ENCODE data around the gene PRAME. TPM values are rescaled to one million over a fixed set of nuclear protein-coding genes. Genes with fewer than 3 reads are reported as not detected.

PRAME gene
- total and polyA plus RNA-seq, 2 of the 13 experiments (the other 11 are each of a cell fraction or from before 2014, with no cell fraction given) = 0.11 to 0.83 TPM

GRCh38 chr22:22506736-22507135 is 52.3 kb downstream of the PRAME start:
- H3K4me3 ChIP-seq (replicated peaks in 1 of 3; ENCODE audit: insufficient read depth in 1 of 3, low read depth in 2 of 3, low read length in 3 of 3) = no peak overlapping the region
- H3K4me2 ChIP-seq (ENCODE audit: low read depth, low read length) = 0 out of 2 replicates have a peak overlapping the region, but pooled peaks have one; percentile 10
- H3K9ac ChIP-seq (ENCODE audit: insufficient read depth, low read depth, low read length) = no peak overlapping the region
- ChIA-PET POLR2A (interaction anchor here (1.1 kb wide), 1 partner anchor 13 kb away, joined by 3 read pairs; the partner anchor contains the start of gene ZNF280A), CTCF (ENCODE audit: low intra/inter-chr PET ratio, low total read pairs) (no interaction called here)
- TF ChIP-seq ZIK1 (CRISPR knock-in tag; IDR thresholded peaks at IDR 0.05; ENCODE audit: borderline replicate concordance, low read depth) = no peak
- TF ChIP-seq FOXK2 (IDR thresholded peaks at IDR 0.05) = no peak
- TF ChIP-seq, protein P1, sequence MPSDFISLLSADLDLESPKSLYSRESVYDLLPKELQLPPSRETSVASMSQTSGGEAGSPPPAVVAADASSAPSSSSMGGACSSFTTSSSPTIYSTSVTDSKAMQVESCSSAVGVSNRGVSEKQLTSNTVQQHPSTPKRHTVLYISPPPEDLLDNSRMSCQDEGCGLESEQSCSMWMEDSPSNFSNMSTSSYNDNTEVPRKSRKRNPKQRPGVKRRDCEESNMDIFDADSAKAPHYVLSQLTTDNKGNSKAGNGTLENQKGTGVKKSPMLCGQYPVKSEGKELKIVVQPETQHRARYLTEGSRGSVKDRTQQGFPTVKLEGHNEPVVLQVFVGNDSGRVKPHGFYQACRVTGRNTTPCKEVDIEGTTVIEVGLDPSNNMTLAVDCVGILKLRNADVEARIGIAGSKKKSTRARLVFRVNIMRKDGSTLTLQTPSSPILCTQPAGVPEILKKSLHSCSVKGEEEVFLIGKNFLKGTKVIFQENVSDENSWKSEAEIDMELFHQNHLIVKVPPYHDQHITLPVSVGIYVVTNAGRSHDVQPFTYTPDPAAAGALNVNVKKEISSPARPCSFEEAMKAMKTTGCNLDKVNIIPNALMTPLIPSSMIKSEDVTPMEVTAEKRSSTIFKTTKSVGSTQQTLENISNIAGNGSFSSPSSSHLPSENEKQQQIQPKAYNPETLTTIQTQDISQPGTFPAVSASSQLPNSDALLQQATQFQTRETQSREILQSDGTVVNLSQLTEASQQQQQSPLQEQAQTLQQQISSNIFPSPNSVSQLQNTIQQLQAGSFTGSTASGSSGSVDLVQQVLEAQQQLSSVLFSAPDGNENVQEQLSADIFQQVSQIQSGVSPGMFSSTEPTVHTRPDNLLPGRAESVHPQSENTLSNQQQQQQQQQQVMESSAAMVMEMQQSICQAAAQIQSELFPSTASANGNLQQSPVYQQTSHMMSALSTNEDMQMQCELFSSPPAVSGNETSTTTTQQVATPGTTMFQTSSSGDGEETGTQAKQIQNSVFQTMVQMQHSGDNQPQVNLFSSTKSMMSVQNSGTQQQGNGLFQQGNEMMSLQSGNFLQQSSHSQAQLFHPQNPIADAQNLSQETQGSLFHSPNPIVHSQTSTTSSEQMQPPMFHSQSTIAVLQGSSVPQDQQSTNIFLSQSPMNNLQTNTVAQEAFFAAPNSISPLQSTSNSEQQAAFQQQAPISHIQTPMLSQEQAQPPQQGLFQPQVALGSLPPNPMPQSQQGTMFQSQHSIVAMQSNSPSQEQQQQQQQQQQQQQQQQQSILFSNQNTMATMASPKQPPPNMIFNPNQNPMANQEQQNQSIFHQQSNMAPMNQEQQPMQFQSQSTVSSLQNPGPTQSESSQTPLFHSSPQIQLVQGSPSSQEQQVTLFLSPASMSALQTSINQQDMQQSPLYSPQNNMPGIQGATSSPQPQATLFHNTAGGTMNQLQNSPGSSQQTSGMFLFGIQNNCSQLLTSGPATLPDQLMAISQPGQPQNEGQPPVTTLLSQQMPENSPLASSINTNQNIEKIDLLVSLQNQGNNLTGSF (CRISPR knock-in tag; IDR thresholded peaks at IDR 0.05) = no peak
- TF ChIP-seq ZNF703 (CRISPR knock-in tag; IDR thresholded peaks at IDR 0.05; ENCODE audit: borderline replicate concordance) = no peak
- no peak for TF ChIP-seq HOXD1 (CRISPR knock-in tag; IDR thresholded peaks at IDR 0.05)
- TF ChIP-seq RARA (CRISPR knock-in tag; IDR thresholded peaks at IDR 0.05) = no peak
- no peak for TF ChIP-seq TARDBP (CRISPR knock-in tag; IDR thresholded peaks at IDR 0.05)
- no peak for TF ChIP-seq ZNF607 (CRISPR knock-in tag; IDR thresholded peaks at IDR 0.05; ENCODE audit: borderline replicate concordance)
- TF ChIP-seq HOXA5 (CRISPR knock-in tag; IDR thresholded peaks at IDR 0.05) = no peak
- TF ChIP-seq ADNP (CRISPR knock-in tag; IDR thresholded peaks at IDR 0.05) = no peak
- TF ChIP-seq FOXA3 (CRISPR knock-in tag; IDR thresholded peaks at IDR 0.05) = no peak
- TF ChIP-seq SALL1 (CRISPR knock-in tag; IDR thresholded peaks at IDR 0.05) = no peak
- TF ChIP-seq KAT8 (CRISPR knock-in tag; IDR thresholded peaks at IDR 0.05) = no peak
- TF ChIP-seq RAD51 (IDR thresholded peaks at IDR 0.05; ENCODE audit: borderline replicate concordance) = no peak
- TF ChIP-seq MAFF (IDR thresholded peaks at IDR 0.05; ENCODE audit: low read depth, low read length) = no peak
- TF ChIP-seq ZNF30 (CRISPR knock-in tag; IDR thresholded peaks at IDR 0.05) = no peak
- TF ChIP-seq AGO1 (IDR thresholded peaks at IDR 0.05; ENCODE audit: low read depth, low read length, poor library complexity, severe bottlenecking) = no peak
- H3K9me3 ChIP-seq (ENCODE audit: low read length) = peaks cover 6% of the 10 kb centered on the region; the same call in 1 of the 2 replicates
- peaks cover 0 to 27% of the 10 kb centered on the region in 2 experiments; a peak in 3 of 5 replicates for H3K36me3 ChIP-seq (replicated peaks in 1 of 2; ENCODE audit: control insufficient read depth in 1 of 2, insufficient read depth in 2 of 2, low read length in 2 of 2)
- peaks cover 8% of the 10 kb centered on the region for H3K79me2 ChIP-seq (ENCODE audit: insufficient read depth, low read length)
- peaks cover 16% of the 10 kb centered on the region for H3K4me1 ChIP-seq (ENCODE audit: insufficient read depth, low read length)
- H3K27me3 ChIP-seq (ENCODE audit: control insufficient read depth in 1 of 2, insufficient read depth in 2 of 2, low read length in 2 of 2) = no peaks in the 10 kb centered on the region; a peak in 1 of 5 replicates
- ATAC-seq (no peak), FAIRE-seq (no peak), DNase-seq (ENCODE audit: low spot score) (no peak)
- in situ Hi-C loops (cut with HindIII; ENCODE audit: extremely low pct_ligation_motif_present, low pct_unique_long_range_greater_than_20kb) (no loop called here), intact Hi-C loops (cut with micrococcal nuclease; ENCODE audit: unreplicated experiment) (no loop called here)
- H4K20me1 ChIP-seq (ENCODE audit: insufficient read depth, low read length) = no peaks in the 10 kb centered on the region
- BruUV-seq (replicated peaks) = no TSS peak
- WGBS (ENCODE audit: low lambda C conversion rate) = 100% methylated on average over 1 of the region's 1 CpG
- H2AFZ ChIP-seq (ENCODE audit: low read length) = no peak overlapping the region
- H3K27ac ChIP-seq (ENCODE audit: extremely low read length, insufficient read depth, low read length) = no peak overlapping the region

Measured in HepG2 (cell line).